ENCODE measurements around the gene CNTN6.

Gene CNTN6

GRCh38 chr3:1400571-1400970 is 307.7 kb downstream of the CNTN6 start:
- no peak for TF ChIP-seq CTCF (IDR thresholded peaks at IDR 0.05; ENCODE audit: low read depth, low read length)
- H3K27me3 ChIP-seq: no peaks in the 10 kb centered on the region

DNA sequence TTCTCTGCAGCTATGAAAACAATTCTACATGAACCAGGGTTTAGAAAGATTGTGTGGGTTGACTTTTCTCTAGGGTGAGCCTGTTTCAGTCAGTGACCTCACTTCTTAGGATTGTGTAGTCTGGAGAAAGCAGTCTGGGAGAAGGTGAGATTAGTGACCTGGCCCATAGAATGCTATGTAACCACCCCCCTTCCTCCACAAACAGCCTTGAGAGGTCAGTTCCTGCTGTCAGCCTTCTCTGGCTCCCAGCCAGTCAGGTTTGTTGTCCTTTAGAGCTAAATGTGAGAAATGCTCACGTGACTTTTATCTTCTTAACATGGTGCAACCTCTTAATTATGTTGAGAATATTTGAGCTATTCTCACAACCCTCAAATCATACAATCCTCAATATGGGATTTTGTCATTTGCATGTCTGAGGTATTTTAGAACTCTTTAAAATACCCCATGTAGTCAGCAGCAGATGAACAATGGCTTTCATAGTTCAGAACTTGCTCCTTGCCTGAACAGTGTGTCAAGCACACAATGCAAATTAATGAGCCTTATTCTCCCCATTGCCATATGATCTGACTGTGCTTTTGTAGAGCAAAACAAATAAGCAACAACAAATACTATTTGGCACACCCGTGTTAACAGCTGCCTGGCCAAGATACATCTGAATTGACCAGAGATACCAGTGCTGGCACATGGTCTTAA is 311.6 kb downstream of the CNTN6 start:
- DNase-seq: peak; percentile 4

More at GRCh38 chr3:1400571-1400970, 307.7 kb downstream of the CNTN6 start:
- Histone ChIP-seq H3K4me3 (ENCODE audit: low read depth, low read length) (no peak overlapping the region), H3K9me3 (no peaks in the 10 kb centered on the region), H3K4me1 (no peaks in the 10 kb centered on the region), H3K36me3 (no peaks in the 10 kb centered on the region)
- no peak for DNase-seq

DNA sequence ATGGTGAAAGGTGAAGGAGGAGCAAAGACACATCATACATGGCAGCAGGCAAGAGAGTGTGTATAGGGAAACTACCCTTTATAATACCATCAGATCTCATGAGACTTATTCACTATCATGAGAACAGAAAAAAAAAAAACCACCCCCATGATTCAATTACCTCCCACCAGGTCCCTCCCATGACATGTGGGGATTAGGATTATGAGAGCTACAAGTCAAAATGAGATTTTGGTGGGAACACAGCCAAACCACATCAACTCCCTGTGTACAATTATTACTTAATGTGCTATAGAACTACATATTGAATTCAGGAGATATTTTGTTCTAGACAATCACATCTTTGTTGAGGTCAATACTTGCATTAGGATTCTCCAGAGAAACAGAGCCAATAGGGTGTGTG is 313.4 kb downstream of the CNTN6 start:
- H3K4me1 ChIP-seq: no peaks in the 10 kb centered on the region
- H3K36me3 ChIP-seq: no peaks in the 10 kb centered on the region
- DNase-seq: no peak
- H3K27me3 ChIP-seq: no peaks in the 10 kb centered on the region
- TF ChIP-seq CTCF (IDR thresholded peaks at IDR 0.05; ENCODE audit: low read depth, low read length): no peak
- no peaks in the 10 kb centered on the region for H3K9me3 ChIP-seq
- no peak overlapping the region for H3K4me3 ChIP-seq (ENCODE audit: low read depth, low read length)

More for the DNA sequence above, 311.6 kb downstream of the CNTN6 start:
- no peaks in the 10 kb centered on the region for H3K4me1 ChIP-seq
- H3K4me3 ChIP-seq (ENCODE audit: low read depth, low read length): no peak overlapping the region
- no peaks in the 10 kb centered on the region for H3K36me3 ChIP-seq
- H3K27me3 ChIP-seq: no peaks in the 10 kb centered on the region
- no peak for TF ChIP-seq CTCF (IDR thresholded peaks at IDR 0.05; ENCODE audit: low read depth, low read length)
- no peaks in the 10 kb centered on the region for H3K9me3 ChIP-seq

- Histone ChIP-seq H3K36me3 (no peaks in the 10 kb centered on the region), H3K27me3 (no peaks in the 10 kb centered on the region), H3K4me3 (ENCODE audit: low read depth, low read length) (no peak overlapping the region), H3K4me1 (no peaks in the 10 kb centered on the region), H3K9me3 (no peaks in the 10 kb centered on the region)
- TF ChIP-seq CTCF (IDR thresholded peaks at IDR 0.05; ENCODE audit: low read depth, low read length): no peak
- no peak for DNase-seq
Observed at GRCh38 chr3:1421577-1421976, 328.8 kb downstream of the CNTN6 start.

DNA sequence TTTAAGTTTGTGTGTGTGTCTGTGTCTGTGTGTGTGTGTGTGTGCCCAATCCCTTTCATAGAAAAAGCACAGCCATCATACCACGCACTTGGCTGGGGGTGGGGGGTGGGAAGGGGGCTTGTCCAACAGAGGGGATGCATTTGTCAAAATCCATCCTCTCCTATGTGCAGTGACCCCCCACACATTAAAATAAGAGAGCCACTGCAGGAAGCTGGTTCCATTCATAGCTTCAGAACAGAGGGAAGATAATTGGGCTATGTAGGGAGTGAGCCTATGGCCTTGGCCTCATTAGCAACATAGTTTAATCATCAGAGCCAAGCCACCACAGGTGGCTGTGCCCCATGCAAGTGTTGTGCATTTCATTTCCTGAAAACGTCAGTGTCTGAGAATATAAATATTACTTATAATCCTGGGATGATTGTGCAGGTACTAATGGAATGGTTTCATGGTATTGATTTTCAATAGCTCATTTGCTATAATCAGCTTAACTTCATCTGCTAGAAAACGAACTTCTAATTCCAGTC is 330.8 kb downstream of the CNTN6 start:
- H3K4me3 ChIP-seq (ENCODE audit: low read depth, low read length): no peak overlapping the region
- H3K4me1 ChIP-seq: no peaks in the 10 kb centered on the region
- H3K36me3 ChIP-seq: no peaks in the 10 kb centered on the region
- H3K9me3 ChIP-seq: no peaks in the 10 kb centered on the region
- H3K27me3 ChIP-seq: no peaks in the 10 kb centered on the region
- DNase-seq: no peak
- no peak for TF ChIP-seq CTCF (IDR thresholded peaks at IDR 0.05; ENCODE audit: low read depth, low read length)

- no peaks in the 10 kb centered on the region for H3K9me3 ChIP-seq
- no peaks in the 10 kb centered on the region for H3K4me1 ChIP-seq
- DNase-seq: peak; percentile 58
- no peak overlapping the region for H3K4me3 ChIP-seq (ENCODE audit: low read depth, low read length)
- H3K36me3 ChIP-seq: no peaks in the 10 kb centered on the region
- H3K27me3 ChIP-seq: no peaks in the 10 kb centered on the region
- peak; percentile 65 for TF ChIP-seq CTCF (IDR thresholded peaks at IDR 0.05; ENCODE audit: low read depth, low read length)
Observed at GRCh38 chr3:1439395-1439794, 346.6 kb downstream of the CNTN6 start.
